Measurements from ENCODE around the gene FUS.

FUS gene

GRCh38 chr16:31225193-31225592 is 45.3 kb downstream of the FUS start:
- Histone ChIP-seq H3K9me3 (ENCODE audit: low read length) (no peaks in the 10 kb centered on the region), H3K36me3 (ENCODE audit: insufficient read depth, low read length) (no peaks in the 10 kb centered on the region), H3K4me1 (ENCODE audit: insufficient read depth, low read length, severe bottlenecking) (no peaks in the 10 kb centered on the region), H3K4me3 (ENCODE audit: low read depth, low read length, poor library complexity, severe bottlenecking) (no peak overlapping the region), H3K27ac (ENCODE audit: low read depth, low read length, poor library complexity, severe bottlenecking) (no peak overlapping the region), H3K4me2 (ENCODE audit: low read length) (no peak overlapping the region), H3K79me2 (ENCODE audit: insufficient read depth, low read length) (no peaks in the 10 kb centered on the region), H3K27me3 (ENCODE audit: insufficient read depth, low read length) (no peaks in the 10 kb centered on the region), H4K20me1 (ENCODE audit: insufficient read depth, low read length) (no peaks in the 10 kb centered on the region), H3F3A (ENCODE audit: insufficient read depth, low read length) (no peaks in the 10 kb centered on the region), H3K9ac (ENCODE audit: low read length) (no peak overlapping the region), H2AFZ (ENCODE audit: low read length) (no peak overlapping the region), H3K9me2 (ENCODE audit: low read depth, low read length) (no peaks in the 10 kb centered on the region)
- TF ChIP-seq EZH2 (IDR thresholded peaks at IDR 0.05; ENCODE audit: borderline replicate concordance, low read length), result no peak
- TF ChIP-seq, protein P1, sequence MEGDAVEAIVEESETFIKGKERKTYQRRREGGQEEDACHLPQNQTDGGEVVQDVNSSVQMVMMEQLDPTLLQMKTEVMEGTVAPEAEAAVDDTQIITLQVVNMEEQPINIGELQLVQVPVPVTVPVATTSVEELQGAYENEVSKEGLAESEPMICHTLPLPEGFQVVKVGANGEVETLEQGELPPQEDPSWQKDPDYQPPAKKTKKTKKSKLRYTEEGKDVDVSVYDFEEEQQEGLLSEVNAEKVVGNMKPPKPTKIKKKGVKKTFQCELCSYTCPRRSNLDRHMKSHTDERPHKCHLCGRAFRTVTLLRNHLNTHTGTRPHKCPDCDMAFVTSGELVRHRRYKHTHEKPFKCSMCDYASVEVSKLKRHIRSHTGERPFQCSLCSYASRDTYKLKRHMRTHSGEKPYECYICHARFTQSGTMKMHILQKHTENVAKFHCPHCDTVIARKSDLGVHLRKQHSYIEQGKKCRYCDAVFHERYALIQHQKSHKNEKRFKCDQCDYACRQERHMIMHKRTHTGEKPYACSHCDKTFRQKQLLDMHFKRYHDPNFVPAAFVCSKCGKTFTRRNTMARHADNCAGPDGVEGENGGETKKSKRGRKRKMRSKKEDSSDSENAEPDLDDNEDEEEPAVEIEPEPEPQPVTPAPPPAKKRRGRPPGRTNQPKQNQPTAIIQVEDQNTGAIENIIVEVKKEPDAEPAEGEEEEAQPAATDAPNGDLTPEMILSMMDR (IDR thresholded peaks at IDR 0.05; ENCODE audit: low read length), result no peak

GRCh38 chr16:31228206-31228605 is 48.3 kb downstream of the FUS start:
- TF ChIP-seq, protein P1 (IDR thresholded peaks at IDR 0.05; ENCODE audit: low read length), result no peak
- no peak for TF ChIP-seq EZH2 (IDR thresholded peaks at IDR 0.05; ENCODE audit: borderline replicate concordance, low read length)
- Histone ChIP-seq H3K9me2 (ENCODE audit: low read depth, low read length) (no peaks in the 10 kb centered on the region), H3K79me2 (ENCODE audit: insufficient read depth, low read length) (no peaks in the 10 kb centered on the region), H3K9me3 (ENCODE audit: low read length) (no peaks in the 10 kb centered on the region), H3K4me3 (ENCODE audit: low read depth, low read length, poor library complexity, severe bottlenecking) (no peak overlapping the region), H3K27me3 (ENCODE audit: insufficient read depth, low read length) (no peaks in the 10 kb centered on the region), H4K20me1 (ENCODE audit: insufficient read depth, low read length) (no peaks in the 10 kb centered on the region), H3F3A (ENCODE audit: insufficient read depth, low read length) (no peaks in the 10 kb centered on the region), H3K36me3 (ENCODE audit: insufficient read depth, low read length) (no peaks in the 10 kb centered on the region), H3K4me1 (ENCODE audit: insufficient read depth, low read length, severe bottlenecking) (no peaks in the 10 kb centered on the region), H3K4me2 (ENCODE audit: low read length) (no peak overlapping the region), H3K9ac (ENCODE audit: low read length) (no peak overlapping the region), H3K27ac (ENCODE audit: low read depth, low read length, poor library complexity, severe bottlenecking) (no peak overlapping the region), H2AFZ (ENCODE audit: low read length) (no peak overlapping the region)

- Histone ChIP-seq H3K4me3 (ENCODE audit: low read depth, low read length, poor library complexity, severe bottlenecking) (no peak overlapping the region), H3K27me3 (ENCODE audit: insufficient read depth, low read length) (no peaks in the 10 kb centered on the region), H3K4me1 (ENCODE audit: insufficient read depth, low read length, severe bottlenecking) (no peaks in the 10 kb centered on the region), H3K27ac (ENCODE audit: low read depth, low read length, poor library complexity, severe bottlenecking) (no peak overlapping the region), H3K36me3 (ENCODE audit: insufficient read depth, low read length) (no peaks in the 10 kb centered on the region), H3K9me3 (ENCODE audit: low read length) (no peaks in the 10 kb centered on the region), H3F3A (ENCODE audit: insufficient read depth, low read length) (no peaks in the 10 kb centered on the region), H3K4me2 (ENCODE audit: low read length) (no peak overlapping the region), H2AFZ (ENCODE audit: low read length) (no peak overlapping the region), H3K9ac (ENCODE audit: low read length) (no peak overlapping the region), H3K9me2 (ENCODE audit: low read depth, low read length) (no peaks in the 10 kb centered on the region), H4K20me1 (ENCODE audit: insufficient read depth, low read length) (no peaks in the 10 kb centered on the region), H3K79me2 (ENCODE audit: insufficient read depth, low read length) (no peaks in the 10 kb centered on the region)
- TF ChIP-seq, protein P1 (IDR thresholded peaks at IDR 0.05; ENCODE audit: low read length), result no peak
- TF ChIP-seq EZH2 (IDR thresholded peaks at IDR 0.05; ENCODE audit: borderline replicate concordance, low read length), result no peak
These were observed 49.6 kb downstream of the FUS start for GRCh38 chr16:31229501-31229900.

Data from OCI-LY1 (cell line).